A549 (cell line): ENCODE data around the gene SCAP. TPM values are rescaled to one million over a fixed set of nuclear protein-coding genes. Genes with fewer than 3 reads are reported as not detected.

ENCODE experiments used
- ATAC-seq, 2 experiments: fragments of 200-7000 bp in 1 of 2; fragments of >200 bp in 1 of 2; cut with Nextera tagmentation in 1 of 2; cut with Tn5 transposase in 1 of 2; 3 replicates each; pipeline versions ENCODE4 v1.8.0 to v1.9.1; 2018 to 2020; ENCODE audit warnings: mild to moderate bottlenecking in 1 of 2, moderate library complexity in 1 of 2
- CTCF ChIA-PET: fragments of 300-600 bp; sonication (Branson Sonifier 250); formaldehyde crosslinking; extraction: SDS; loops from one replicate; lab custom pipeline; 2021; ENCODE audit warnings: antibody characterized with exemption, inconsistent platforms; lab: Yijun Ruan, JAX
- POLR2A ChIA-PET: fragments of 350-600 bp; formaldehyde crosslinking; extraction: SDS; loops from one replicate; lab custom pipeline; 2021; ENCODE audit warnings: antibody characterized with exemption, inconsistent platforms; lab: Yijun Ruan, JAX
- DNase-seq, 2 experiments: peaks; one replicate each; pipeline versions ENCODE4 v3.0.0 to v3.0.0-alpha.2; 2011 to 2016; ENCODE audit warnings: low read depth in 1 of 2, low spot score in 1 of 2
- FAIRE-seq: peaks from 2 replicates; lab custom pipeline; 2011; peaks lifted over from hg19 to GRCh38; lab: Jason Lieb, UNC
- H3K27ac ChIP-seq, 2 experiments: fragments of >200 bp; sonication (Bioruptor Twin); formaldehyde crosslinking; 3 replicates each; pipeline ENCODE4 v1.5.1; 2016 to 2017
- H3K4me1 ChIP-seq: fragments of >200 bp; sonication (Bioruptor Twin); formaldehyde crosslinking; 3 replicates; pipeline ENCODE4 v1.6.1; 2016
- H3K4me2 ChIP-seq: fragments of >200 bp; sonication (Bioruptor Twin); formaldehyde crosslinking; 3 replicates; pipeline ENCODE4 v1.6.1; 2016
- H3K4me3 ChIP-seq: fragments of >200 bp; sonication (Bioruptor Twin); formaldehyde crosslinking; 3 replicates; pipeline ENCODE4 v1.5.1; 2016
- H3K9me3 ChIP-seq: fragments of >200 bp; sonication (Bioruptor Twin); formaldehyde crosslinking; 3 replicates; pipeline ENCODE4 v1.6.1; 2016
- CBX8 ChIP-seq: fragments of 200-600 bp; sonication (generic); IDR thresholded peaks from 2 replicates; pipeline ENCODE4 v1.6.1; 2016
- CHD2 ChIP-seq: fragments of 150-350 bp; IDR thresholded peaks from 2 replicates; pipeline ENCODE4 v1.6.1; 2014; ENCODE audit warnings: low read length; ENCODE audit not compliant: partially characterized antibody
- CHD4 ChIP-seq: fragments of 200-600 bp; sonication (generic); IDR thresholded peaks from 2 replicates; pipeline ENCODE4 v1.6.1; 2016; ENCODE audit warnings: antibody characterized with exemption, mild to moderate bottlenecking, borderline replicate concordance
- FOXS1 ChIP-seq: fragments of 250-450 bp; sonication (Bioruptor Pico); IDR thresholded peaks from 2 replicates; pipeline ENCODE4 v1.5.0; 2020; ENCODE audit warnings: mild to moderate bottlenecking, moderate library complexity
- HDAC2 ChIP-seq: fragments of 200-600 bp; sonication (generic); IDR thresholded peaks from 2 replicates; pipeline ENCODE4 v1.6.1; 2016
- HOXB13 ChIP-seq: fragments of 250-450 bp; sonication (Bioruptor Pico); IDR thresholded peaks from 2 replicates; pipeline ENCODE4 v1.5.0; 2020; ENCODE audit warnings: low read depth, mild to moderate bottlenecking, moderate library complexity
- JUN ChIP-seq, 2 experiments: fragments of >200 bp; sonication (Bioruptor Twin); formaldehyde crosslinking; IDR thresholded peaks; 2 replicates in 1 of 2; 3 replicates in 1 of 2; pipeline ENCODE4 v1.6.1; 2016 to 2017
- MAX ChIP-seq: IDR thresholded peaks from 2 replicates; pipeline ENCODE4 v1.6.1; 2012
- MAZ ChIP-seq: fragments of 150-350 bp; IDR thresholded peaks from 2 replicates; pipeline ENCODE4 v1.6.1; 2014; ENCODE audit warnings: antibody characterized with exemption, low read depth, low read length, borderline replicate concordance
- NFE2L2 ChIP-seq: fragments of 150-350 bp; conservative IDR thresholded peaks from 2 replicates; pipeline ENCODE4 v1.6.1; 2014; ENCODE audit warnings: low read length
- NPAS2 ChIP-seq: fragments of 250-450 bp; sonication (Bioruptor Pico); IDR thresholded peaks from 2 replicates; pipeline ENCODE4 v1.8.0; 2022; ENCODE audit warnings: mild to moderate bottlenecking, moderate library complexity, borderline replicate concordance
- PBX3 ChIP-seq: IDR thresholded peaks from 2 replicates; pipeline ENCODE4 v1.6.1; 2012
- POLR2AphosphoS2 ChIP-seq: conservative IDR thresholded peaks from 2 replicates; pipeline ENCODE4 v1.6.1; 2012; ENCODE audit warnings: low read length, improper control_type of control experiment, inconsistent platforms
- RARB ChIP-seq: fragments of 250-450 bp; sonication (Bioruptor Pico); IDR thresholded peaks from 2 replicates; pipeline ENCODE4 v1.8.0; 2021; ENCODE audit warnings: mild to moderate bottlenecking, moderate library complexity
- RNF2 ChIP-seq: fragments of 200-600 bp; sonication (generic); IDR thresholded peaks from 2 replicates; pipeline ENCODE4 v1.6.1; 2016; ENCODE audit warnings: low read depth, mild to moderate bottlenecking, antibody characterized with exemption, moderate library complexity, borderline replicate concordance
- TFCP2L1 ChIP-seq: fragments of 250-450 bp; sonication (Bioruptor Pico); IDR thresholded peaks from 2 replicates; pipeline ENCODE4 v1.5.0; 2021; ENCODE audit warnings: mild to moderate bottlenecking
- TP53 ChIP-seq: fragments of 250-450 bp; sonication (Bioruptor Pico); IDR thresholded peaks from 2 replicates; pipeline ENCODE4 v1.5.0; 2021; ENCODE audit warnings: mild to moderate bottlenecking, moderate library complexity
- ZFP36 ChIP-seq: fragments of 450-650 bp; IDR thresholded peaks from 2 replicates; pipeline ENCODE4 v1.6.1; 2014; ENCODE audit warnings: borderline replicate concordance; ENCODE audit not compliant: partially characterized antibody
- WGBS: methylation state at CpG from one replicate; pipeline ENCODE4 v1.1.6; 2017; ENCODE audit errors: missing lambda C conversion rate; 5-methylcytosine and 5-hydroxymethylcytosine counted together
- polyA plus RNA-seq, 4 experiments: library from polyadenylated mRNA; depleted of rRNA in 3 of 4; stranded (reverse); fragments of >200 nt; fragmentation: RNase III in 1 of 4; extraction: RNeasy Plus Mini Kit Qiagen cat#74134 plus additional on column Dnase treatment in 1 of 4; gene quantifications; 2 replicates in 3 of 4; 3 replicates in 1 of 4; pipeline ENCODE4 v1.2.3, GENCODE V29; 2011 to 2017
- TF ChIP-seq, protein P1 (sequence below): fragments of 150-350 bp; IDR thresholded peaks from 2 replicates; pipeline ENCODE4 v1.6.1; 2014; ENCODE audit warnings: low read depth, mild to moderate bottlenecking, low read length
- TF ChIP-seq, protein P2 (sequence below): fragments of >200 bp; sonication (Bioruptor Twin); formaldehyde crosslinking; IDR thresholded peaks from 2 replicates; pipeline ENCODE4 v1.6.1; 2016

SCAP gene
- polyA plus RNA-seq, 2 of the 4 experiments (the other 2 are of a cell fraction): 12.9 to 25.9 TPM

DNA sequence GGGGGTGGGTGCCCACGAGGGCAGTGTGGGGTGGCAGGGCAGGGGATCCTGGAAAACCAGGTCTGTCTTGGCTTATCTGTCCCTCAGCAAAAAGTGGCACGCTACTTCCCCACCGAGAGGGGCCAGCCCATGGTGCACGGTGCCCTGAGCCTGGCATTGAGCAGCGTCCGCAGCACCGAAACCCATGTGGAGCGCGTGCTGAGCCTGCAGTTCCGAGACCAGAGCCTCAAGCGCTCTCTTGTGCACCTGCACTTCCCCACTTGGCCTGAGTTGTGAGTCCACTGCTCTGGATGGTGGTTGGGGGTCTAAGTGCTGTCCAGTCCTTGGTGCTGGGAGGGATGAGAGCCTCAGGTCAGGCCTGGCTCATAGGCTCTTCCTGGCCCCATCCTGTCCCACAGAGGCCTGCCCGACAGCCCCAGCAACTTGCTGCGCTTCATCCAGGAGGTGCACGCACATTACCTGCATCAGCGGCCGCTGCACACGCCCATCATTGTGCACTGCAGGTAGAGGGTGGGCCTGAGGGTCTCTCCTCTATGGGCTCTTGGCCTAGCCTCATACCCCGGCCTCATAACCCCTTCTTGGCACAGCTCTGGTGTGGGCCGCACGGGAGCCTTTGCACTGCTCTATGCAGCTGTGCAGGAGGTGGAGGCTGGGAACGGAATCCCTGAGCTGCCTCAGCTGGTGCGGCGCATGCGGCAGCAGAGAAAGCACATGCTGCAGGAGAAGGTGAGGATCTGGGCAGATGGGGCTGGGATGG lies 63.9 kb downstream of the SCAP start:
- no peaks in the 10 kb centered on the region for H3K4me1 ChIP-seq
- POLR2A ChIA-PET: no interaction called here
- DNase-seq: no peak
- no peak for TF ChIP-seq TFCP2L1
- TF ChIP-seq CBX8: no peak
- TF ChIP-seq, protein P1, sequence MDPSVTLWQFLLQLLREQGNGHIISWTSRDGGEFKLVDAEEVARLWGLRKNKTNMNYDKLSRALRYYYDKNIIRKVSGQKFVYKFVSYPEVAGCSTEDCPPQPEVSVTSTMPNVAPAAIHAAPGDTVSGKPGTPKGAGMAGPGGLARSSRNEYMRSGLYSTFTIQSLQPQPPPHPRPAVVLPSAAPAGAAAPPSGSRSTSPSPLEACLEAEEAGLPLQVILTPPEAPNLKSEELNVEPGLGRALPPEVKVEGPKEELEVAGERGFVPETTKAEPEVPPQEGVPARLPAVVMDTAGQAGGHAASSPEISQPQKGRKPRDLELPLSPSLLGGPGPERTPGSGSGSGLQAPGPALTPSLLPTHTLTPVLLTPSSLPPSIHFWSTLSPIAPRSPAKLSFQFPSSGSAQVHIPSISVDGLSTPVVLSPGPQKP: no peak
- no peak for TF ChIP-seq HDAC2
- no peak for TF ChIP-seq MAX
- no peak for TF ChIP-seq HOXB13 (CRISPR knock-in tag)
- FAIRE-seq: no peak
- no peak overlapping the region for H3K4me2 ChIP-seq
- H3K4me3 ChIP-seq: no peak overlapping the region
- no peak for ATAC-seq
- CTCF ChIA-PET: interaction anchor here (2.7 kb wide), 1 partner anchor 10 kb away, joined by 12 read pairs; no protein-coding TSS in a partner anchor
- H3K27ac ChIP-seq: no peak overlapping the region
- 95% methylated on average over 6 of the region's 24 CpGs for WGBS
- no peaks in the 10 kb centered on the region for H3K9me3 ChIP-seq

DNA sequence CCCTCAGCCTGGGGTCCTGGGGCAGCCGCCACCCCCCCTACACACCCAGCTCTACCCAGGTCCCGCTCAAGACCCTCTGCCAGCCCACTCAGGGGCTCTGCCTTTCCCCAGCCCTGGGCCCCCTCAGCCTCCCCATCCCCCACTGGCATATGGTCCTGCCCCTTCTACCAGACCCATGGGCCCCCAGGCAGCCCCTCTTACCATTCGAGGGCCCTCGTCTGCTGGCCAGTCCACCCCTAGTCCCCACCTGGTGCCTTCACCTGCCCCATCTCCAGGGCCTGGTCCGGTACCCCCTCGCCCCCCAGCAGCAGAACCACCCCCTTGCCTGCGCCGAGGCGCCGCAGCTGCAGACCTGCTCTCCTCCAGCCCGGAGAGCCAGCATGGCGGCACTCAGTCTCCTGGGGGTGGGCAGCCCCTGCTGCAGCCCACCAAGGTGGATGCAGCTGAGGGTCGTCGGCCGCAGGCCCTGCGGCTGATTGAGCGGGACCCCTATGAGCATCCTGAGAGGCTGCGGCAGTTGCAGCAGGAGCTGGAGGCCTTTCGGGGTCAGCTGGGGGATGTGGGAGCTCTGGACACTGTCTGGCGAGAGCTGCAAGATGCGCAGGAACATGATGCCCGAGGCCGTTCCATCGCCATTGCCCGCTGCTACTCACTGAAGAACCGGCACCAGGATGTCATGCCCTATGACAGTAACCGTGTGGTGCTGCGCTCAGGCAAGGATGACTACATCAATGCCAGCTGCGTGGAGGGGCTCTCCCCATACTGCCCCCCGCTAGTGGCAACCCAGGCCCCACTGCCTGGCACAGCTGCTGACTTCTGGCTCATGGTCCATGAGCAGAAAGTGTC lies 64.7 kb downstream of the SCAP start:
- DNase-seq: no peak
- H3K27ac ChIP-seq: no peak overlapping the region
- FAIRE-seq: no peak
- ATAC-seq: no peak
- H3K9me3 ChIP-seq: no peaks in the 10 kb centered on the region
- H3K4me1 ChIP-seq: no peaks in the 10 kb centered on the region
- TF ChIP-seq NPAS2 (CRISPR knock-in tag): no peak
- no peak for TF ChIP-seq TP53 (CRISPR knock-in tag)
- no peak overlapping the region for H3K4me3 ChIP-seq
- CTCF ChIA-PET: interaction anchor here (1.4 to 2.7 kb wide), 2 partner anchors 10 to 16 kb away, joined by 3 to 12 read pairs; no protein-coding TSS in a partner anchor
- WGBS: 97% methylated on average over 6 of the region's 30 CpGs
- no peak overlapping the region for H3K4me2 ChIP-seq
- POLR2A ChIA-PET: no interaction called here

- 78% methylated on average over 5 of the region's 10 CpGs for WGBS
- no peaks in the 10 kb centered on the region for H3K9me3 ChIP-seq
- POLR2A ChIA-PET: no interaction called here
- H3K4me3 ChIP-seq: no peak overlapping the region
- no peak overlapping the region for H3K4me2 ChIP-seq
- H3K27ac ChIP-seq: no peak overlapping the region
- CTCF ChIA-PET: interaction anchor here (1.0 to 1.5 kb wide), 4 partner anchors 10 to 16 kb away, joined by 3 to 6 read pairs (median 3); no protein-coding TSS in a partner anchor
- TF ChIP-seq CHD4 (no peak), MAZ (no peak), FOXS1 (no peak), CHD2 (no peak), POLR2AphosphoS2 (no peak), ZFP36 (no peak), RARB (no peak), JUN (IDR thresholded peaks at IDR 0.05) (no peak), NFE2L2 (no peak), HDAC2 (no peak), RNF2 (no peak), PBX3 (no peak)
- TF ChIP-seq, protein P1: no peak
- TF ChIP-seq, protein P2, sequence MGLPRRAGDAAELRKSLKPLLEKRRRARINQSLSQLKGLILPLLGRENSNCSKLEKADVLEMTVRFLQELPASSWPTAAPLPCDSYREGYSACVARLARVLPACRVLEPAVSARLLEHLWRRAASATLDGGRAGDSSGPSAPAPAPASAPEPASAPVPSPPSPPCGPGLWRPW: no peak
- ATAC-seq: no peak
- no peak for FAIRE-seq
- H3K4me1 ChIP-seq: no peaks in the 10 kb centered on the region
- no peak for DNase-seq
Measured at GRCh38 chr3:47410417-47410720, 65.4 kb downstream of the SCAP start.
